Embryonic facial prominence (tissue), 1 donor: ENCODE data around the gene SLC25A11.
"Not testable (repeated sequence)": the region's sequence is repeated elsewhere in the genome, so short reads cannot be mapped to it uniquely, and the experiment has no call there.

Source experiments
- DNase-seq: peaks from one replicate; pipeline ENCODE4 v3.0.0-alpha.2; 2016; ENCODE audit errors: extremely low spot score

SLC25A11 gene

DNA sequence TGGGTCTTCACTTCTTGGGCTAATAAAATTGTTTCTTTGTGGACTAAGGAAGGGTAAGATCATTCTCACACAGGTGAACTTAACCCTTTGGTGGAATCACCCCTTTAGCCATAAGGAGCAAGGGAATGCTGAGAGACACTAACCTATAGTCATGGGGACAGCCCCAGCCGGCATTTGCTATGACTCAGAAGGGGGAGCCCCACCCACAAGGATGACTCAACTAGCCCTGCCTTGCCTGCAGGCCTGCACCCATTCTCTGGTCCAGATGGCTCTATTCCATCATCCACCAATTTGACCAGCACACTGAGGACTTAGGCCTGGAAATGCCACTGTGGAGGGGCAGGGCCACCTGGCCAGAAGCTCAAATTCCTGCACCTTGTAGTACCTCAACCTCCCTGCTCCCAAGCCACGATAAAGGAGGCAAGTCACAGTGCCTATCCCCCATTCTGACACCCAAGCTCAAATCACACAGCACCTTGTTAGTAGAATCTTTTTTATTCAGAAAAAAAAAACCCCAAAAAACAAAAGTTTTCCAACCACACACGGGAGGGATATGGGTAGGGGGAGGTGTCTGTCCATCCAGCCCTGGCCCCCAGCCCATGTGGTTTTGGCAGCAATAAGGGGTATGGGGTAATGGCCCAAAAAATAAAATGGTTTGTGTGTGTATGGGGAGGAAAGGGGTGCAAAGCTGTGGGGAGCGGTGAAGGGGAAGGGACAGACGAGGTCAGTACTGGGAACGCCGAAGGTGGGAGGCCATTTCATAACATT, 5.5 kb upstream of the SLC25A11 start:
- no peak for DNase-seq

DNA sequence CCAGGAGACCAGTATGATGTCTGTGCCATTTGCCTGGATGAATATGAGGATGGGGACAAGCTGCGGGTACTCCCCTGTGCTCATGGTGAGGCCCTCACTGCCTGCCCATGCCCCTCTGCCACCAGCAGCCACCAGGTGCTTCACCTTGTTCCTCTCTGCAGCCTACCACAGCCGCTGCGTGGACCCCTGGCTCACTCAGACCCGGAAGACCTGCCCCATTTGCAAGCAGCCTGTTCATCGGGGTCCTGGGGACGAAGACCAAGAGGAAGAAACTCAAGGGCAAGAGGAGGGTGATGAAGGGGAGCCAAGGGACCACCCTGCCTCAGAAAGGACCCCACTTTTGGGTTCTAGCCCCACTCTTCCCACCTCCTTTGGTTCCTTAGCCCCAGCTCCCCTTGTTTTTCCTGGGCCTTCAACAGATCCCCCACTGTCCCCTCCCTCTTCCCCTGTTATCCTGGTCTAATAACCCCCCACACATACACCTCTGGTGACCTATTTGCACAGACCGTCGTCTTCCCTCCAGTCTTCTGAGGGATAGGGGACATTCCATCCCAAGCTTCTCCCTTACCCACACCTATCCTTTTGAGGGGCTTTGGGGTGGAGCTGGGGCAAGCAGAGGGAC, 4.8 kb upstream of the SLC25A11 start:
- DNase-seq, result no peak

- DNase-seq, result no peak
These were observed 4.3 kb upstream of the SLC25A11 start for GRCh38 chr17:4944163-4944553.

- DNase-seq, result no peak
These were observed 3.1 kb upstream of the SLC25A11 start for GRCh38 chr17:4942760-4943508.

DNA sequence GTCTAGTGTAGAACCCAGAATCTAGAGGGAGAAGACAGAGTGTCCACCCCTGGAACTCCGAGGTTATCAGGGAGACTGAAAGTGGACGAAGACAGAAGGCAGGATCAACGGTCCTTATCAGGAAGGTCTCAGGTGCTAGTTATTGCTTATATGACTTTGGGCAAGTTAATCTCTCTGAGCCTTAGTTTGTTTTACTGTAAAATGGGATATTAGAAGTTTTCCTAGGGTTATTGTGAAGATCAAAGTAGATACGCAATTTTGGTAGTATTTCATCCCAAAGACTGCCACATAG, 1.4 kb upstream of the SLC25A11 start:
- no peak for DNase-seq

DNA sequence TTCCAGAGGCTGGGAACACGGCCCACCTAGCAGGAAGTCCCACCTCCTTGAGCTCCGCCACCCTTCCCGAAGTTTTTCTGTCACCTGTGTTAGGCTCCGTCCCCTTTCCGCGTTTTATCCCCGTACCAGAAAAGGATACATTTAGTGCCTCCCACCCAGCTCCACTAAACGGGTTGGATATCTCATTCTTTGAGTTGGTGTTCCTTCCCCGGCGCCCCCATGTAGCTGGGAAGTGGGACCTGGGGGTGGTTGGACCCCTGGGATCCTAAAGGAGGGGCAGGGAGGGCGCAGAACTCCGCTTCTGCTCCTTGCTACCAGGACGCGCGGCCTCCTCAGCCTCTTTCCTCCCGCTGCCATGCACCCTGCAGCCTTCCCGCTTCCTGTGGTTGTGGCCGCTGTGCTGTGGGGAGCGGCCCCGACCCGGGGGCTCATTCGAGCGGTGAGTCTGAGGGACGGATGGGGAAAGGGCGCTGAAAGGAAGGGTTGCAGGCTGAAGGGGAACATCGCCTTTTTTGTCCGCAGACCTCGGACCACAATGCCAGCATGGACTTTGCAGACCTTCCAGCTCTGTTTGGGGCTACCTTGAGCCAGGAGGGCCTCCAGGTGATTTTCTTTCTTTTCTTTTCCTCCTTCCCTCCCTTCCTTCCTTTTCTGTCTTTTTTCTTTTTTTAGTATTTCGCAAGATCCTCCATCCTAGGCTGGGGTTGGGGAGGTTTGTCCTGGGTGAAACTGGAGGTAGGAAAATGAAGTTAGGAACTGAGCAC, 891 bp upstream of the SLC25A11 start:
- no peak for DNase-seq

GRCh38 chr17:4939546-4939795, 375 bp downstream of the SLC25A11 start:
- DNase-seq, result no peak

DNA sequence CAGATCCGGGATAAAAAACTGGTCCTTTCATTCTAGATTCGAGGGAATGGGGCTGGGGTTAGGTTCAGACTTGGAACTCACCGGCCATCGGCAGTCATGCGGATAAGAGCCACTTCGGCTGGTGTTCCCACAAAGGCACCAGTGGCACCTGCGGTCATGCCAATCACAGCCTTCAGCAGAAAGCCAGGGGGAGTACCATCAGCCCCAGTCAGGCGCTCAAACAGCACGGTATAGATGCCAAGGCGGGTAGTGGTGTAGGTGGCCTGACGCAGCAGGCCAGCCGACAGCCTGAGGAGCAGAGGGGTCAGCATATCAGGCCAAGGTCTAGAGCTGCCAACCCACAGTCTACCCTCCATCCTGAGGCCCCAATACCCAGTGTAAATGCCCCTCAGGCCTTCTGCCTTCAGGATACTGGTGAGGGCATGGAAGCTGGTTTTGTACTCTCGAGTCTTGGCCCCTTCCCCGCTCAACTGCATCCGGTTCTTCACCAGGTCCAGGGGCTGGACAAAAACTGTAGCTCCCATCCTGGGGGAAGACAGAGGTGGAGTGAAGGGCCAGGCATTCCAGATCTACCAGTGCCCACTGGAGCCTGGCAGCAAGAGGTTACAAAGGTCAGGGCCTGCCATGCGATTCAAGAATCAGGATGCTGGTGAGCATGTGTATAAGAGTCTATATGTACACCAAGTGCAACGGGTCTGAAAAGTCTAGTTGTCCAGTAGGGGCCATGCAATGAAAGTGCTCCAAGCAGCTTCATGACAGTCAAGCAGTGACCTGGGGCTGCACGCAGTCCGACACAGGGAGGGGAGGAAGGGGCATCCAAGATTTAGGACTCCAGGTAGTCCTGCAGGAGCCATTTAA, 929 bp downstream of the SLC25A11 start:
- no peak for DNase-seq

DNA sequence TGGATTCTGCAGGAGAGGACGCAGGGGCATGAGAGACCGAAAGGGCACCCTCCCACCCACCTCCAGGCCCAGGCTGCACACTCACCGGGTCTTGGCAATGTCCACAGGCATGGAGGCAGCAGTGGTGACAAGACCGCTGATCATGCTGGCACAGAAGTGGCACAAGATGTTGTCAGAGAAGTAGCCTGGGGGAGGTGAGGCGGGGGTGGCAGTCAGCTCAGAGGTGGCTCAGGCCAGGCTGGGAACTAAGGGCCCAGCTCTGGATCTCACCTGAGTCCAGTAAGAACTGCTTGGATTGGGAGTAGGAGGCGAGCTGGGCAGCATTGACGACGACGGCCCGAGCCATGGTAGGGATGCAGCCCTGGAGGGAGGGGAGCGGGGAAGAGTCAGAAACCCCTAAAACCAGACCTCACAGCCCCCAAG, 1.8 kb downstream of the SLC25A11 start:
- DNase-seq, result no peak

- no peak for DNase-seq
These were observed 2.3 kb downstream of the SLC25A11 start for GRCh38 chr17:4937553-4937952.

DNA sequence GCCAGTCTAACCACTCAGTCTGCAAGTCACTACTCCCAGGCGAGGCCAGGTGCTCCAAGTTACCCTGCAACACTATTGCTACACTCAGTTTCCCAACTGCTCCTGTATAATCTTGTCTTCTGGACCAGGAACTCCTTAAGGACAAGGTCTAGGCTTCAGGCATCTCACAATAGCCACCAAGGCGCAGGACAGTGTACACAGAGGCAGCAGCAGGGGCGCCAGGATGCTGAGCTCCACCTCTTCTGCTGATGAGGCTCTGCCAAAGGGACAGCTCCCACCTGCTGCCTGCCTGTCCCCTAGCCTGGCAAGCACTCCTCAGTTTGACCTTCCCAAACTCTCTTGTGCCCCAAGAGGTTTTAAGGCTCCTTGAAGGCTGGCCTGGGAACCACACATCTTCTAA, 3.4 kb downstream of the SLC25A11 start:
- no peak for DNase-seq

DNA sequence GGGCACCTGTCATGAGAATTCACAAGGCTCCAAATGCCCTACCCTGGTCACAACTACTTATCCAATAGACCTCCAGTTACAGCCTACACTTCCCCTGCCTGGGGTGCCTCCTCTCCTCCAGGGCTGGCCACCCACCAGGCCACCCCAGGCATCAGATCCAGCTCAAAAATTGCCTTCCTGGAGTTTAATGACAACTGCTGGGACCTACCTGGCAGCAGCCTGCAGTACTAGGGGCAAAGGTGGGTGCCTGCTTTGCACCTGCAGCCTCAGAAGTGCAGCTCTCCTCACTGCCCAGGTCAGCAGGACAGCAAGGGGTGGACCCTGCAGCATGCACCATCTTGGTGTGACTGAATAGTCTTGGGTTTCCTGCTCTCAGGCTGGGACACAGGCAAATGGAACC, 4.2 kb downstream of the SLC25A11 start:
- DNase-seq, result no peak

DNA sequence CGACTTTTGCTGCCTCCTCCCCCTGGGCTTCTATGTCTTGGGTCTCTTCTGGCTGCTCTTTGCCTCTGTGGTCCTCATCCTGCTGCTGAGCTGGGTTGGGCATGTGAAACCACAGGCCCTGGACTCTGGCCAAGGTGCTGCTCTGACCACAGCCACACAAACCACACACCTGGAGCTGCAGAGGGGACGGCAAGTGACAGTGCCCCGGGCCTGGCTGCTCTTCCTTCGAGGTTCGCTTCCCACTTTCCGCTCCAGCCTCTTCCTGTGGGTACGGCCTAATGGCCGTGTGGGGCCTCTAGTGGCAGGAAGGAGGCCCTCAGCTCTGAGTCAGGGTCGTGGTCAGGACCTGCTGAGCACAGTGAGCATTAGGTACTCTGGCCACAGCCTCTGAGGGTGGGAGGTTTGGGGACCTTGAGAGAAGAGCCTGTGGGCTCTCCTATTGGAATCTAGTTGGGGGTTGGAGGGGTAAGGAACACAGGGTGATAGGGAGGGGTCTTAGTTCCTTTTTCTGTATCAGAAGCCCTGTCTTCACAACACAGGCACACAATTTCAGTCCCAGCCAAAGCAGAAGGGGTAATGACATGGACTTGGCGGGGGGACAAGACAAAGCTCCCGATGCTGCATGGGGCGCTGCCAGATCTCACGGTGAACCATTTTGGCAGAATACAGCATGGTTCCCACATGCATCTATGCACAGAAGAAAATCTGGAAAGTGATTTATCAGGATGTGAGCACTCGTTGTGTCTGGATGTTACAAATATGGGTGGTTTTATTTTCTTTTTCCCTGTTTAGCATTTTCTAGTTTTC, 5.5 kb downstream of the SLC25A11 start:
- DNase-seq, result no peak

DNA sequence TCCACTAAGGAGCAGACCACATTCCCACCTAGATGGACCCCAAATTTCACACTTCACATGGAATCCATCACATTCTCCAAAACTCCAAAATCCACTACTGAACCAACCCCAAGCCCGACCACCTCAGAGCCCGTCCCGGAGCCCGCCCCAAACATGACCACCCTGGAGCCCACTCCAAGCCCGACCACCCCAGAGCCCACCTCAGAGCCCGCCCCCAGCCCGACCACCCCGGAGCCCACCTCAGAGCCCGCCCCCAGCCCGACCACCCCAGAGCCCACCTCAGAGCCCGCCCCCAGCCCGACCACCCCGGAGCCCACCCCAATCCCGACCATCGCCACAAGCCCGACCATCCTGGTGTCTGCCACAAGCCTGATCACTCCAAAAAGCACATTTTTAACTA, 6.2 kb downstream of the SLC25A11 start:
- DNase-seq, result no peak

DNA sequence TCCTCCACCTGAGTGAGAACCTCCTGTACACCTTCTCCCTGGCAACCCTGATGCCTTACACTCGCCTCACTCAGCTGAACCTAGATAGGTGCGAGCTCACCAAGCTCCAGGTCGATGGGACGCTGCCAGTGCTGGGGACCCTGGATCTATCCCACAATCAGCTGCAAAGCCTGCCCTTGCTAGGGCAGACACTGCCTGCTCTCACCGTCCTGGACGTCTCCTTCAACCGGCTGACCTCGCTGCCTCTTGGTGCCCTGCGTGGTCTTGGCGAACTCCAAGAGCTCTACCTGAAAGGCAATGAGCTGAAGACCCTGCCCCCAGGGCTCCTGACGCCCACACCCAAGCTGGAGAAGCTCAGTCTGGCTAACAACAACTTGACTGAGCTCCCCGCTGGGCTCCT, 7.1 kb downstream of the SLC25A11 start:
- DNase-seq, result no peak

- DNase-seq, result no peak
These were observed 7.9 kb downstream of the SLC25A11 start, which contains the start of gene GP1BA for GRCh38 chr17:4931963-4932362. Gene GP1BA (plus strand): TSS chr17:4932277. CDS start chr17:4932605, 328 bp downstream.

DNA sequence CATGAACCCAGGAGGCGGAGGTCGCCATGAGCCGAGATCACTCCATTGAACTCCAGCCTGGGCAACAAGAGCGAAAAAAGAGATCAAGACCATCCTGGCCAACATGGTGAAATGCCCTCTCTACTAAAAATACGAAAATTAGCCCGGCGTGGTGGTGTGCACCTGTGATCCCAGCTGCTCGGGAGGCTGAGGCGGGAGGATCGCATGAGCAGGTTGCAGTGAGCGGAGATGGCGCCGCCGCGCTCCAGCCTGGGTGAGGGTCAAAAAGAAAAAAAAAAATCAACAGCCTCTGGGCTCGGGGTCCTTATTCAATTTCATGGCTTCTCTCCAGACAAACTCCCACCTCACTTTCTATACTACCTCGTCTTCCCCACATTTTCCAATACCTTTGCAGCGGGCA, 11.0 kb downstream of the SLC25A11 start:
- DNase-seq, result no peak

- not testable (repeated sequence) for DNase-seq
These were observed 13.1 kb downstream of the SLC25A11 start for GRCh38 chr17:4926577-4927335.

DNA sequence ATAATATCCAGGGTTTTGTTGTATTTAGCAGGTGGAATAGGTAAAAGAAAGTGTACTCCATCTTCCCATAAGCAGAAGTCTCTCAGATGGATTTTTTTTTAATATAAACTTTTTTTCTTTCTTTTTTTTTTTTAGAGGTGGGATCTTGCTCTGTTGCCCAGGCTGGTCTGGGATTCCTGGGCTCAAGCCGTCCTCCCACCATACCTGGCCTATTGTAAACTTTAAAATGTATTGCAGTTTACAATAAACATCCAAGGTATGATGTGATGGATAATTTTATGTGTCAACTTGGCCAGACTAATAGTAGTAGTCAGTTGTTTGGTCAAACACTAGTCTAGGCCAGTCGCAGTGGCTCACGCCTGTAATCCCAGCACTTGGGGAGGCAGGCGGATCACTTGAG, 18.5 kb downstream of the SLC25A11 start:
- no peak for DNase-seq
